ENCODE data around the gene CCK. TPM values are rescaled to one million over a fixed set of nuclear protein-coding genes. Genes with fewer than 3 reads are reported as not detected.
A peak's percentile ranks its signal among the peaks of the same experiment; 100 is the strongest.

The CCK gene
- total RNA-seq, 1 donor from 2014 or later, result not detected

DNA sequence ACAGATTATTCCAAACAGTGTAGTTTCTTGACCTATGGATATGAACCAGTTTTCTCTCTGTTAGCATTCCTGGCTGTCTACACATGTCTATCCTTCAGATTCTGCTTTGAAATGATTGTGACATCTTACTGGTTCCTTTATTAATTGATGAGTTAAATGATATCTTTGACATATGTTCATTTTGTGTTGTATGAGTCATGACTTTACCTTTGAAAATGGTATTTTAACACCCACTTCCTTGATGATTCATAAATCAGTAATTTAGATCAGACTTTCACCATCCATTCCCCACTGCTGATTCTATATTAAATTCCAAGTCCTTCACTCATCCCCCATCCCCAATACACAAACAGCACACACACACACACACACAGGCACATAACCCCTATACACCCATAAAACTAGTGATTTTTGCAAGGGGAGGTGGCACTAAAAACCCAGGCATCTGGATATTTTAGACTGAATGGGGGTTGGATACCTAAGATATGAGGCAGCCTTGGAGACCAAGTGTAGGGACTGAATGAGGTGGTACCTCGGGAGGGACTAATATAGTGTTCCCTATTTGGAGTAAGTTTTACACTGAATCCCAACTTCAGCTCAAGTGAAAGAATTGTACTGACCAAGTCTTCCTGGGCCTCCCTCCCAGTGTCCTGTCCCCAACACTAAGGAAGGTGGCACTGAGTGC is 9.7 kb downstream of the CCK start:
- DNase-seq (ENCODE audit: extremely low spot score in 2 of 2), result no peak
- Histone ChIP-seq H3K4me3 (no peak overlapping the region), H3K4me1 (no peaks in the 10 kb centered on the region), H3K27me3 (no peaks in the 10 kb centered on the region), H3K36me3 (no peaks in the 10 kb centered on the region), H3K27ac (no peak overlapping the region), H3K9me3 (no peaks in the 10 kb centered on the region)
- intact Hi-C loops (cut with DNase I), result no loop called here
- TF ChIP-seq POLR2AphosphoS5 (IDR thresholded peaks at IDR 0.05; ENCODE audit: insufficient read depth in 1 of 2, low read depth in 1 of 2), result no peak
- TF ChIP-seq, protein P1, sequence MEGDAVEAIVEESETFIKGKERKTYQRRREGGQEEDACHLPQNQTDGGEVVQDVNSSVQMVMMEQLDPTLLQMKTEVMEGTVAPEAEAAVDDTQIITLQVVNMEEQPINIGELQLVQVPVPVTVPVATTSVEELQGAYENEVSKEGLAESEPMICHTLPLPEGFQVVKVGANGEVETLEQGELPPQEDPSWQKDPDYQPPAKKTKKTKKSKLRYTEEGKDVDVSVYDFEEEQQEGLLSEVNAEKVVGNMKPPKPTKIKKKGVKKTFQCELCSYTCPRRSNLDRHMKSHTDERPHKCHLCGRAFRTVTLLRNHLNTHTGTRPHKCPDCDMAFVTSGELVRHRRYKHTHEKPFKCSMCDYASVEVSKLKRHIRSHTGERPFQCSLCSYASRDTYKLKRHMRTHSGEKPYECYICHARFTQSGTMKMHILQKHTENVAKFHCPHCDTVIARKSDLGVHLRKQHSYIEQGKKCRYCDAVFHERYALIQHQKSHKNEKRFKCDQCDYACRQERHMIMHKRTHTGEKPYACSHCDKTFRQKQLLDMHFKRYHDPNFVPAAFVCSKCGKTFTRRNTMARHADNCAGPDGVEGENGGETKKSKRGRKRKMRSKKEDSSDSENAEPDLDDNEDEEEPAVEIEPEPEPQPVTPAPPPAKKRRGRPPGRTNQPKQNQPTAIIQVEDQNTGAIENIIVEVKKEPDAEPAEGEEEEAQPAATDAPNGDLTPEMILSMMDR (IDR thresholded peaks at IDR 0.05), result no peak
- TF ChIP-seq POLR2A (IDR thresholded peaks at IDR 0.05), result no peak

DNA sequence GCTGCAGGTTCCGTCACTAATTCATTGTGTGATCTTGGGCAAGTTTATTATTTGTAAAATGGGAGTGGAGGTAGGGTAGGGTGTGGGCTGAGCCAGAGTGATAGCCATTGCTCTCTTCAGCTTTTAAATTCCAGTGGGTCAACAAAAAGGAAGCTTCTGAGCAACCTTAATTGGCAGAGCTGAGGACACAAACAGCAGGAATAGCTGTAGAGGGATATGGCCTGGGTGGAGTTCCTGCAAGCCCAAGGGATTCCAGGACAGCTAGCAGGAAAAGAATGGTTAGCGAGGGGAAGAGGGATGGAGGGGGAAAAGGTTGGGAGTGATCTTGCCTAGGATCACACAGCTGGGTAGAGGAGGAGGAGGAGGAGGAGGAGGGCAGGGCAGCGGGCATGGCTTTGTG is 11.4 kb downstream of the CCK start:
- no peak for DNase-seq (ENCODE audit: extremely low spot score in 2 of 2)
- no peaks in the 10 kb centered on the region for H3K27me3 ChIP-seq

DNA sequence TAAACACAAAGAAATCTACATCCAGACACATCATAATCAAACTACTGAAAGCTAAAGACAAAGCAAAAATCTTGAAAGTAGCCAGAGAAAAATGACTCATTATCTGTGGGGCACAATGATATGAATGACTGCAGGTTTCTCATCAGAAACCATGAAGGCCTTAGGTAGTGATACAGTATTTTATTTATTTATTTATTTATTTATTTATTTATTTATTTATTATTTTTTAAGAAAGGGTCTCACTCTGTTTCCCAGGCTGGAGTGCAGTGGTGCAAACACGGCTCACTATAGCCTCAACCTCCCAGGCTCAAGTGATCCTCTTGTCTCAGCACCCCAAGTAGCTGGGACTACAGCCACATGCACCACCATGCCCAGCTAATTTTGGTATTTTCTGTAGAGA is 15.2 kb downstream of the CCK start:
- Histone ChIP-seq H3K27ac (no peak overlapping the region), H3K4me1 (no peaks in the 10 kb centered on the region), H3K9me3 (no peaks in the 10 kb centered on the region), H3K36me3 (no peaks in the 10 kb centered on the region), H3K4me3 (no peak overlapping the region), H3K27me3 (no peaks in the 10 kb centered on the region)
- no peak for DNase-seq (ENCODE audit: extremely low spot score in 2 of 2)
- intact Hi-C loops (cut with DNase I), result no loop called here
- TF ChIP-seq POLR2AphosphoS5 (IDR thresholded peaks at IDR 0.05; ENCODE audit: insufficient read depth in 1 of 2, low read depth in 1 of 2), result no peak
- TF ChIP-seq POLR2A (IDR thresholded peaks at IDR 0.05), result no peak
- TF ChIP-seq, protein P1 (IDR thresholded peaks at IDR 0.05), result no peak

More for the DNA sequence above, 11.4 kb downstream of the CCK start:
- H3K9me3 ChIP-seq, result no peaks in the 10 kb centered on the region
- no peak overlapping the region for H3K4me3 ChIP-seq
- no peak for TF ChIP-seq POLR2A (IDR thresholded peaks at IDR 0.05)
- TF ChIP-seq, protein P1 (IDR thresholded peaks at IDR 0.05), result no peak
- TF ChIP-seq POLR2AphosphoS5 (IDR thresholded peaks at IDR 0.05; ENCODE audit: insufficient read depth in 1 of 2, low read depth in 1 of 2), result no peak
- no peaks in the 10 kb centered on the region for H3K4me1 ChIP-seq
- H3K36me3 ChIP-seq, result no peaks in the 10 kb centered on the region
- intact Hi-C loops (cut with DNase I), result no loop called here
- no peak overlapping the region for H3K27ac ChIP-seq

DNA sequence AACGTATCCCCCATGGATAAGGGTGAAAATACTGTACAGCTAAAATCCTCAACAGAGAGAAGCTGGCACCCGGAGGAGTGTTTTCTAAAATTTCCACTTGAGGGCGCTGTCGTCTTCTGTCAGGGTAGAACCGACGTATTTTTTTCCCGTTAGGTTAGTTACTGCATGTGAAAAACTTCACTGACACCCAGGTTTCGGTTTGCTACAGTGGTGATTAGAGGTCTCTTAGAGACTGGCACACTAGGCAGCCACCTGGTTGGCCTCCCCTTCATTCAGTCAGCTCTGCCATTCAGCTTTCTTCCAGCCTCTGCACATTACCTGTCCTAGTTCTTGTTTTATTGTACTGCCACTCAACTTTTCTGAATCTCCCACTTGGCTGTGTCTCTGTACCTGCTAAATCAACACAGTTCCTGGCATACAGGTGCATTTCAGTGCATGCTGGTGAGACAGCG is 18.4 kb downstream of the CCK start:
- no peak for TF ChIP-seq POLR2AphosphoS5 (IDR thresholded peaks at IDR 0.05; ENCODE audit: insufficient read depth in 1 of 2, low read depth in 1 of 2)
- TF ChIP-seq, protein P1 (IDR thresholded peaks at IDR 0.05), result peak; percentile 16 to 41 (median 22)
- TF ChIP-seq POLR2A (IDR thresholded peaks at IDR 0.05), result no peak
- intact Hi-C loops (cut with DNase I), result no loop called here

DNA sequence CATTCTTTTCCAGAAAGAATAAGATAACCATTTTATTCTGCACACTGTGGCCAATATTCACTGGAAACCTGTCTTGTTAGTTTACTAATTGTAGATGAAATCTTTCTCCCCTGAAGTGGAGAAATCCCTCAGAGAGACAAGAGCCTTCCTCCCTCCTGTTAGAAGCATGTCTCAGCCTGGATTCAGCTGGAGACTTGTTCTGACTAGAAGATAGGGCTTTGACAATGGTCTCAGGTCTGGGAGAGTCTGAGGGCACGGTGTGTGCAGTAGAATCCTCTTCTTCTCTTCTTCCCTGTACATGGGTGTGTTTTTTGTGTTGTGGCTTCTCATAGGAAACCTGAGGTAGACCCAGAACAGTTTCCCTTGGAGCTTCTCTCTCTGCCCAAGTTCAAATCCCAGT is 19.9 kb downstream of the CCK start:
- no peaks in the 10 kb centered on the region for H3K9me3 ChIP-seq
- no peaks in the 10 kb centered on the region for H3K4me1 ChIP-seq
- TF ChIP-seq, protein P1 (IDR thresholded peaks at IDR 0.05), result no peak
- no peak for TF ChIP-seq POLR2AphosphoS5 (IDR thresholded peaks at IDR 0.05; ENCODE audit: insufficient read depth in 1 of 2, low read depth in 1 of 2)
- TF ChIP-seq POLR2A (IDR thresholded peaks at IDR 0.05), result no peak
- no peaks in the 10 kb centered on the region for H3K36me3 ChIP-seq
- H3K27me3 ChIP-seq, result no peaks in the 10 kb centered on the region
- no peak overlapping the region for H3K4me3 ChIP-seq
- no peak for DNase-seq (ENCODE audit: extremely low spot score in 2 of 2)
- H3K27ac ChIP-seq, result no peak overlapping the region
- intact Hi-C loops (cut with DNase I), result no loop called here

More for the DNA sequence above, 18.4 kb downstream of the CCK start:
- DNase-seq (ENCODE audit: extremely low spot score in 2 of 2), result no peak
- Histone ChIP-seq H3K9me3 (no peaks in the 10 kb centered on the region), H3K27me3 (no peaks in the 10 kb centered on the region), H3K4me1 (no peaks in the 10 kb centered on the region), H3K4me3 (no peak overlapping the region), H3K27ac (no peak overlapping the region), H3K36me3 (no peaks in the 10 kb centered on the region)
